ENCODE measurements around the gene YRDC. TPM values are rescaled to one million over a fixed set of nuclear protein-coding genes. Genes with fewer than 3 reads are reported as not detected.
A peak's percentile ranks its signal among the peaks of the same experiment; 100 is the strongest.

The YRDC gene
- total and polyA plus RNA-seq, 9 of the 15 experiments (the other 6 are each of a cell fraction or from before 2014, with no cell fraction given) = 11.1 to 58.5 (median 49.8) TPM

GRCh38 chr1:37817481-37817880 is 9.5 kb upstream of the YRDC start (continued):
- no peak for TF ChIP-seq ZNF407 (IDR thresholded peaks at IDR 0.05; ENCODE audit: low read depth)

DNA sequence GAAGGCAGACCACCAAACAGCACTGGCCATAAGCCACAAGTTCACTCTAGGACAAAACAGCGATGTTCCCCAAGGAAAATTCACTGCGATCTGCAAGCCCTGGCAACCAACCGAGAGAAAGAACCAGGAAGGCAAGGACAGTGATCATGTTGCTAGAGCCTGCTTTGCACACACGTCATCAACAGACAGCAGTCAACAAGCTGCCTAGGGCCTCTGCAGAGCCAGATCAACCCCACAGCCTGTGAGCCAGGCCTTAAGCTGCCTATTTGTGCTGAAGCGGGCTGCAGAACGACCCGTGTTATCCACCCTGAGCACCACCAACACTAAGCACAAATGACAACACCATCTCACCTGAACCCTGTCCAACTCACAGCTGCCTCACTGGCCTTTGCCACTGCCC is 6.2 kb upstream of the YRDC start:
- H2AFZ ChIP-seq (ENCODE audit: low read depth, low read length) = no peak overlapping the region
- no TSS peak for BruUV-seq (replicated peaks)
- peaks cover 10% of the 10 kb centered on the region; the same call in 1 of the 3 replicates for H3K79me2 ChIP-seq (ENCODE audit: control insufficient read depth, insufficient read depth, low read length)
- DNase-seq (ENCODE audit: extremely low read depth in 1 of 4, low spot score in 3 of 4) (no peak), ATAC-seq (no peak), FAIRE-seq (no peak)
- H4K20me1 ChIP-seq (replicated peaks; ENCODE audit: control insufficient read depth, insufficient read depth, low read length) = peaks cover 4% of the 10 kb centered on the region; the same call in 1 of the 2 replicates
- intact Hi-C loops (cut with micrococcal nuclease) = loop anchor here (10.0 kb wide), 1 partner anchor 161 kb away; no protein-coding TSS in a partner anchor
- peaks cover 61% of the 10 kb centered on the region for H3K36me3 ChIP-seq (ENCODE audit: control insufficient read depth, insufficient read depth, low read length)
- WGBS (ENCODE audit: insufficient coverage, low coverage, missing lambda C conversion rate) = 86% methylated on average over 7 of the region's 7 CpGs
- no peak overlapping the region for H3K4me2 ChIP-seq (ENCODE audit: insufficient read depth, low read length)
- H3K9ac ChIP-seq (ENCODE audit: insufficient read depth in 1 of 2, low read depth in 2 of 2, low read length in 2 of 2) = peak overlapping the region in 1 of 2 experiments; percentile 18; a peak in 2 of 4 replicates
- ChIA-PET CTCF (ENCODE audit: low intra/inter-chr PET ratio) (no interaction called here), POLR2A (interaction anchor here (0.6 to 2.1 kb wide), 2 partner anchors 43 to 45 kb away, joined by 4 to 7 read pairs; partner anchors contain the start of gene MTF1)
- no peak overlapping the region for H3K27ac ChIP-seq (ENCODE audit: extremely low read depth, low read depth, low read length)
- no peaks in the 10 kb centered on the region for H3K9me3 ChIP-seq (replicated peaks; ENCODE audit: control insufficient read depth, insufficient read depth, low read depth, low read length)
- no peaks in the 10 kb centered on the region for H3K9me1 ChIP-seq (ENCODE audit: control insufficient read depth, insufficient read depth, low read length)
- H3K27me3 ChIP-seq (ENCODE audit: control insufficient read depth in 2 of 2, insufficient read depth in 2 of 2, low read length in 2 of 2) = no peaks in the 10 kb centered on the region
- H3K4me1 ChIP-seq (replicated peaks in 1 of 2; ENCODE audit: control insufficient read depth in 2 of 2, insufficient read depth in 2 of 2, low read length in 2 of 2) = peaks cover 4 to 10% of the 10 kb centered on the region in 2 experiments; a peak in 3 of 5 replicates
- in situ Hi-C loops (cut with MboI) = no loop called here
- H3K4me3 ChIP-seq = no peak overlapping the region
- TF ChIP-seq TAF15 (IDR thresholded peaks at IDR 0.05; ENCODE audit: low read depth, low read length) = no peak
- no peak for TF ChIP-seq TSHZ1 (CRISPR knock-in tag; IDR thresholded peaks at IDR 0.05)
- TF ChIP-seq ZBTB1 (CRISPR knock-in tag; IDR thresholded peaks at IDR 0.05; ENCODE audit: borderline replicate concordance, low read depth) = no peak
- TF ChIP-seq HMGN3 (IDR thresholded peaks at IDR 0.05; ENCODE audit: borderline replicate concordance, extremely low read depth, insufficient read length, low read depth, low read length) = no peak
- TF ChIP-seq PTTG1 (tag; IDR thresholded peaks at IDR 0.05; ENCODE audit: low read depth) = no peak
- TF ChIP-seq MEIS2 (IDR thresholded peaks at IDR 0.05; ENCODE audit: partially characterized antibody) = no peak
- TF ChIP-seq ZZZ3 (IDR thresholded peaks at IDR 0.05) = no peak
